ENCODE data around the gene GLOD4. TPM values are rescaled to one million over a fixed set of nuclear protein-coding genes. Genes with fewer than 3 reads are reported as not detected.

GLOD4 gene
- total and polyA plus RNA-seq, 10 of the 15 experiments (the other 5 are each of a cell fraction or from before 2014, with no cell fraction given), result 40.8 to 107 (median 81.2) TPM

DNA sequence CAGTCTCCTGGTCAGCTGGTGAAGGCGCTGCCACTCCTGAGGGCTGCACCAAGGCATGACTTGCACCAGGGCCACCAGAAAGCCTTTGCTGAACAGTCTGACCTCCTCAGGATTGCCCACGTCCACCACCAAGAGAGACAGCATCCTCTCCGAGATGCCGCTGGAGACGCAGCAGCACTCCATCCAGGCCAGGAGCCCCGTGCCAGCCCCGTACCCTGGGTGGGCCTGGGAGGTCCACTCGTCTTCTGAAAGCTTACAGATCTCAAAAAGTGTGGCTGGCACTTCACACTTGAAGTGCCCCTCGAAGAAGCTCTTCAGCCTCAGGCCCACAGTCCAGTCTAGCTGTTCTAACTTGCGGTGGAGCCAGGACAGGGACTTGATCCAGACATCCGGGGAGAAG lies 36.7 kb downstream of the GLOD4 start:
- Histone ChIP-seq H3K36me3 (ENCODE audit: control insufficient read depth in 2 of 2, insufficient read depth in 2 of 2, low read length in 1 of 2) (peaks cover 32 to 45% of the 10 kb centered on the region in 2 experiments), H3K4me2 (ENCODE audit: control insufficient read depth, insufficient read depth) (no peak overlapping the region), H3K9ac (ENCODE audit: control insufficient read depth, insufficient read depth, low read length) (no peak overlapping the region), H3K4me3 (no peak overlapping the region), H3K27me3 (replicated peaks in 1 of 2; ENCODE audit: control insufficient read depth in 2 of 2, insufficient read depth in 2 of 2, low read length in 1 of 2) (no peaks in the 10 kb centered on the region), H3K4me1 (ENCODE audit: control insufficient read depth, insufficient read depth, low read length) (peaks cover 4% of the 10 kb centered on the region), H3K79me2 (ENCODE audit: control insufficient read depth, insufficient read depth, low read length) (peaks cover 28% of the 10 kb centered on the region), H2AFZ (ENCODE audit: control insufficient read depth, low read depth, low read length) (no peak overlapping the region), H3K27ac (ENCODE audit: control insufficient read depth, insufficient read depth) (no peak overlapping the region), H4K20me1 (ENCODE audit: control insufficient read depth, insufficient read depth) (no peaks in the 10 kb centered on the region), H3K9me3 (replicated peaks; ENCODE audit: control insufficient read depth, insufficient read depth, low read length) (peaks cover 3% of the 10 kb centered on the region; the same call in 1 of the 3 replicates)
- FAIRE-seq (no peak), DNase-seq (ENCODE audit: low read depth, low spot score) (no peak), ATAC-seq (no peak)
- ChIA-PET RAD21 (ENCODE audit: unreplicated experiment) (no interaction called here), POLR2A (no interaction called here), SMC1A (ENCODE audit: uncharacterized antibody, unreplicated experiment) (no interaction called here), CTCF (interaction anchor here (1.1 kb wide), 1 partner anchor 14 kb away, joined by 3 read pairs; no protein-coding TSS in a partner anchor)
- in situ Hi-C loops (cut with MboI) (no loop called here), intact Hi-C loops (cut with micrococcal nuclease; ENCODE audit: unreplicated experiment) (no loop called here)
- no TSS peak for BruUV-seq (replicated peaks)
- WGBS (ENCODE audit: insufficient coverage, insufficient replicate concordance, low lambda C conversion rate, missing lambda C conversion rate), result 94% methylated on average over 11 of the region's 11 CpGs
- no peak for TF ChIP-seq CEBPB (IDR thresholded peaks at IDR 0.05; ENCODE audit: borderline replicate concordance in 1 of 2, low read depth in 2 of 2, low read length in 2 of 2)
- no peak for TF ChIP-seq YBX1 (IDR thresholded peaks at IDR 0.05)
- TF ChIP-seq NFXL1 (IDR thresholded peaks at IDR 0.05; ENCODE audit: borderline replicate concordance), result no peak
- TF ChIP-seq SP1 (IDR thresholded peaks at IDR 0.05; ENCODE audit: low read depth, low read length), result no peak
- no peak for TF ChIP-seq MEF2A (IDR thresholded peaks at IDR 0.05; ENCODE audit: insufficient read depth, low read depth, low read length)
- TF ChIP-seq TAF1 (IDR thresholded peaks at IDR 0.05; ENCODE audit: borderline replicate concordance, low read depth, low read length), result no peak
- TF ChIP-seq YY1 (IDR thresholded peaks at IDR 0.05; ENCODE audit: low read depth, low read length), result no peak
- TF ChIP-seq RAD21 (IDR thresholded peaks at IDR 0.05; ENCODE audit: insufficient read depth, low read depth, low read length), result no peak
- TF ChIP-seq RB1 (IDR thresholded peaks at IDR 0.05; ENCODE audit: borderline replicate concordance), result no peak
- TF ChIP-seq FOXK2 (IDR thresholded peaks at IDR 0.05), result no peak
- TF ChIP-seq KLF5 (IDR thresholded peaks at IDR 0.05; ENCODE audit: partially characterized antibody), result no peak
- no peak for TF ChIP-seq ESRRA (IDR thresholded peaks at IDR 0.05; ENCODE audit: low read length)
- no peak for TF ChIP-seq TCF12 (IDR thresholded peaks at IDR 0.05; ENCODE audit: low read depth, low read length)
- no peak for TF ChIP-seq MEF2B (IDR thresholded peaks at IDR 0.05; ENCODE audit: partially characterized antibody, poor library complexity, severe bottlenecking)
- TF ChIP-seq RCOR1 (conservative IDR thresholded peaks at IDR 0.05; ENCODE audit: low read depth, low read length), result no peak
- TF ChIP-seq, protein P1, sequence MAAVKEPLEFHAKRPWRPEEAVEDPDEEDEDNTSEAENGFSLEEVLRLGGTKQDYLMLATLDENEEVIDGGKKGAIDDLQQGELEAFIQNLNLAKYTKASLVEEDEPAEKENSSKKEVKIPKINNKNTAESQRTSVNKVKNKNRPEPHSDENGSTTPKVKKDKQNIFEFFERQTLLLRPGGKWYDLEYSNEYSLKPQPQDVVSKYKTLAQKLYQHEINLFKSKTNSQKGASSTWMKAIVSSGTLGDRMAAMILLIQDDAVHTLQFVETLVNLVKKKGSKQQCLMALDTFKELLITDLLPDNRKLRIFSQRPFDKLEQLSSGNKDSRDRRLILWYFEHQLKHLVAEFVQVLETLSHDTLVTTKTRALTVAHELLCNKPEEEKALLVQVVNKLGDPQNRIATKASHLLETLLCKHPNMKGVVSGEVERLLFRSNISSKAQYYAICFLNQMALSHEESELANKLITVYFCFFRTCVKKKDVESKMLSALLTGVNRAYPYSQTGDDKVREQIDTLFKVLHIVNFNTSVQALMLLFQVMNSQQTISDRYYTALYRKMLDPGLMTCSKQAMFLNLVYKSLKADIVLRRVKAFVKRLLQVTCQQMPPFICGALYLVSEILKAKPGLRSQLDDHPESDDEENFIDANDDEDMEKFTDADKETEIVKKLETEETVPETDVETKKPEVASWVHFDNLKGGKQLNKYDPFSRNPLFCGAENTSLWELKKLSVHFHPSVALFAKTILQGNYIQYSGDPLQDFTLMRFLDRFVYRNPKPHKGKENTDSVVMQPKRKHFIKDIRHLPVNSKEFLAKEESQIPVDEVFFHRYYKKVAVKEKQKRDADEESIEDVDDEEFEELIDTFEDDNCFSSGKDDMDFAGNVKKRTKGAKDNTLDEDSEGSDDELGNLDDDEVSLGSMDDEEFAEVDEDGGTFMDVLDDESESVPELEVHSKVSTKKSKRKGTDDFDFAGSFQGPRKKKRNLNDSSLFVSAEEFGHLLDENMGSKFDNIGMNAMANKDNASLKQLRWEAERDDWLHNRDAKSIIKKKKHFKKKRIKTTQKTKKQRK (IDR thresholded peaks at IDR 0.05; ENCODE audit: low read depth, low read length), result no peak
- no peak for TF ChIP-seq EP300 (IDR thresholded peaks at IDR 0.05; ENCODE audit: borderline replicate concordance in 1 of 2, control insufficient read depth in 1 of 2, low read depth in 2 of 2, low read length in 2 of 2)
- no peak for TF ChIP-seq CREM (IDR thresholded peaks at IDR 0.05; ENCODE audit: low read depth)
- TF ChIP-seq IKZF2 (IDR thresholded peaks at IDR 0.05), result no peak

All from GM12878 (cell line).